Spleen (tissue), 7 donors: ENCODE measurements around the gene PAX5.

ENCODE experiments used
- POLR2A ChIP-seq, 3 donors: fragments of 450-650 bp; IDR thresholded peaks; one replicate each; pipeline ENCODE4 v1.5.1; 2017; ENCODE audit warnings: antibody characterized with exemption in 3 of 3, mild to moderate bottlenecking in 1 of 3
- TF ChIP-seq, protein P1 (sequence below), 11 experiments: fragments of 200-600 bp in 7 of 11; fragments of 450-650 bp in 4 of 11; sonication (generic) in 4 of 11; IDR thresholded peaks in 8 of 11; conservative IDR thresholded peaks in 3 of 11; 1 replicate in 7 of 11; 2 replicates in 4 of 11; pipeline versions ENCODE4 v1.4.0 to v1.8.0; 2016 to 2021; ENCODE audit warnings: antibody characterized with exemption in 11 of 11, inconsistent platforms in 4 of 11, mild to moderate bottlenecking in 1 of 11
- donor health status: DM: no; HTN: no; CAD: no; lungs with moderate emphysema.
- donor health status: DM: no; HTN: no; CAD: no.
- donor health status: DM: no; HTN: no; CAD: no.

DNA sequence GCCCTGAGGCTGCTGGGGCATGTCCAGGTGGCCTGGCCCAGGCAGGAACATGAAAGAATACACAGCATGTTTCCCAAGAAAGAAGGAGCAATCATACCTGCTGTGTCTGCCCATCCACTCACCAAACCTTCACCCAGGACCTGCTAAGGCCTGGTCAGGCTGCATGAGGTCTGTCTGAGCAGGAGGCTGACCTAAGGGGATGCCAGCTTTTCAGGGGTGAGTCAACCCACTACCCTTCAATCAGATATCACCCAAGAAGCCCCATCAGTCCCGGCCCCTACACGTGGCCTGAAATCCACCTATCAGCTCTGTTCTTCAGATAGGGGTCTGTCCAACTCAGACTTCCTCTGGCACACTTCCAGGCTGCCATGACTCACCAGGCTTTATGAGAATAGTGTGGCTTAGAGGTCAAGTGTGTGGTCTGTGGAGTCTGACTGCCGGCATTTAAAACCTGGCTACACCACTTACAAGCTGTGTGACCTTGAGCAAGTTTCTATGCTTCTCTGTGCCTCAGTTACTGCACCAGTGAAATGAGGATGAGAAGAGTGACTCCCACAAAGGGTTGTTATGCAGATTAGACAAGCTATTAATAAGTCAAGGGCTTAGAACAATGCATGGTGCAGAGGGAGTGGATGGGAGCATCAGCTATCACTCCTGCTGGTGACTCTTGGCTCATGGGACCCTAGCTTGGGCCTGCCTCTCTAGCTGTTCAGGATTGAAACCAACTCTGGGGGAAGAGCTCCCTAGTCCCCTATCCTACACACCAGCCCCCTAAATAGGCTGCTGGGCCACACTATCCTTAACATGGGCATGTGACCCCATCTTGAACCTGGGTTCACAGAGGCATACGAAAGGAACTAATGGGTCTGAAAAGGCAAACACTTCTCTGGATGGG lies 130.3 kb downstream of the PAX5 start:
- TF ChIP-seq, protein P1, sequence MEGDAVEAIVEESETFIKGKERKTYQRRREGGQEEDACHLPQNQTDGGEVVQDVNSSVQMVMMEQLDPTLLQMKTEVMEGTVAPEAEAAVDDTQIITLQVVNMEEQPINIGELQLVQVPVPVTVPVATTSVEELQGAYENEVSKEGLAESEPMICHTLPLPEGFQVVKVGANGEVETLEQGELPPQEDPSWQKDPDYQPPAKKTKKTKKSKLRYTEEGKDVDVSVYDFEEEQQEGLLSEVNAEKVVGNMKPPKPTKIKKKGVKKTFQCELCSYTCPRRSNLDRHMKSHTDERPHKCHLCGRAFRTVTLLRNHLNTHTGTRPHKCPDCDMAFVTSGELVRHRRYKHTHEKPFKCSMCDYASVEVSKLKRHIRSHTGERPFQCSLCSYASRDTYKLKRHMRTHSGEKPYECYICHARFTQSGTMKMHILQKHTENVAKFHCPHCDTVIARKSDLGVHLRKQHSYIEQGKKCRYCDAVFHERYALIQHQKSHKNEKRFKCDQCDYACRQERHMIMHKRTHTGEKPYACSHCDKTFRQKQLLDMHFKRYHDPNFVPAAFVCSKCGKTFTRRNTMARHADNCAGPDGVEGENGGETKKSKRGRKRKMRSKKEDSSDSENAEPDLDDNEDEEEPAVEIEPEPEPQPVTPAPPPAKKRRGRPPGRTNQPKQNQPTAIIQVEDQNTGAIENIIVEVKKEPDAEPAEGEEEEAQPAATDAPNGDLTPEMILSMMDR (IDR thresholded peaks at IDR 0.05 in 8 of 11, conservative IDR thresholded peaks at IDR 0.05 in 3 of 11) = no peak
- TF ChIP-seq POLR2A (IDR thresholded peaks at IDR 0.05) = no peak
